ENCODE results near the gene TMEM256.

Gene TMEM256

GRCh38 chr17:7429722-7430121, 25.8 kb upstream of the TMEM256 start:
- DNase-seq: no peak

DNA sequence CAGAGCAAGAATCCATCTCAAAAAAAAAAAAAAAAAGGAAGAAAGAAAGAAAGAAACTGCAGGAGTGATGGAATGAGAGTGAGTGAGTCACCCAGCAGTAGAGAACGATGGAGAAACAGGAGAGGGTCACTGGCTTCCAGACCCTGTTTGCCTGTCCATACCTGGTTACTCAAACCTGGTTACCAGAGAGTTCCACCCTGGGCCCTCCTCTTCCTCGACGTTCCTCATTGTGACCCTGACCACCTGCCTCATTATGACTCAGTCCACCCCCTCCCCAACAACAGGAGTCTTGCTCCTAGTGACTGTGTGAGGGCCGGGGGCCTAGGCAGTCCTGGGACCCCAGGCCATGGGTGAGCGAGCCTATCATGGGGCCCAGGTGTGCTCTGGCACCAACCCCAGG, 24.7 kb upstream of the TMEM256 start, which contains the start of gene SPEM3:
SPEM3 (plus strand) TSS at position 301 of the 400 bp plus-strand sequence; CDS start at position 347, 46 bp downstream.
- DNase-seq: no peak

- DNase-seq: no peak
These were observed 23.7 kb upstream of the TMEM256 start for GRCh38 chr17:7427549-7427948.

- DNase-seq: no peak
These were observed 23.1 kb upstream of the TMEM256 start for GRCh38 chr17:7426896-7427489.

GRCh38 chr17:7426203-7426863, 22.4 kb upstream of the TMEM256 start:
- no peak for DNase-seq

GRCh38 chr17:7425756-7426155, 21.9 kb upstream of the TMEM256 start:
- DNase-seq: no peak

- no peak for DNase-seq
These were observed 21.4 kb upstream of the TMEM256 start, which contains the start of gene SPEM2 for GRCh38 chr17:7425316-7425715. SPEM2 (plus strand) TSS chr17:7425616; CDS start chr17:7425689, 73 bp downstream.

DNA sequence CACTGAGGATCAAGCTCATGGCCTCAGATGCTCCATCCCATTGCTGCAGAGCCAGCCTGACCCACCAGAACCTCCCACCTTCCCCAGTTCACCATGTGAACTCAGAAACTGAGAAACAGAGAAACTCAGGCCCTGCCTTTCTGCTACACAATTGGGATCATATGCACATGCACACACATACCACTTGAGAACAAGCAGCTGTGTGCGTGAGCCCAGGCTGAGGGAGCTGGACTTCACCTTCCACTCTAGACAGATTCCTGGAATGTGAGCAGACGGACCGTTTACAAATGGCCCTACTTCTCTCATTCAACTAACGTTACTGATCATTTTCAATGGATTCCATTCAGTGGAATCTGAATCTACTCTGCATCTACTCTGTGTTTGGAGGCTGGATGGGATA, 19.8 kb upstream of the TMEM256 start:
- DNase-seq: no peak

DNA sequence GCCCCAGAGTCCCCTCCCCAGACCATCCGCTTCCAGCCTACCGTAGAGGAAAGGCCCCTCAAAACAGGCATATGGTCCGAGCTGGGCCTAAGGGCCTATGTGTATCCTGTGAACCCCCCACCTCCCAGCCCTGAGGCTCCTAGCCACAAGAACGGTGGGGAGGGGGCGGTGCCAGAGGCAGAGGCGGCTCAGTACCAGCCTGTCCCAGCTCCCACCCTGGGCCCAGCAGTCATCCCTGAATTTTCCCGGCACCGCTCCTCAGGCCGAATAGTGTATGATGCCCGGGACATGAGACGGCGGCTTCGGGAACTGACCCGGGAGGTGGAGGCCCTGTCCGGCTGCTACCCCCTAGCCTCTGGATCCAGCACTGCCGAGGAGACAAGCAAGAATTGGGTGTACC, 17.3 kb upstream of the TMEM256 start:
- no peak for DNase-seq

DNA sequence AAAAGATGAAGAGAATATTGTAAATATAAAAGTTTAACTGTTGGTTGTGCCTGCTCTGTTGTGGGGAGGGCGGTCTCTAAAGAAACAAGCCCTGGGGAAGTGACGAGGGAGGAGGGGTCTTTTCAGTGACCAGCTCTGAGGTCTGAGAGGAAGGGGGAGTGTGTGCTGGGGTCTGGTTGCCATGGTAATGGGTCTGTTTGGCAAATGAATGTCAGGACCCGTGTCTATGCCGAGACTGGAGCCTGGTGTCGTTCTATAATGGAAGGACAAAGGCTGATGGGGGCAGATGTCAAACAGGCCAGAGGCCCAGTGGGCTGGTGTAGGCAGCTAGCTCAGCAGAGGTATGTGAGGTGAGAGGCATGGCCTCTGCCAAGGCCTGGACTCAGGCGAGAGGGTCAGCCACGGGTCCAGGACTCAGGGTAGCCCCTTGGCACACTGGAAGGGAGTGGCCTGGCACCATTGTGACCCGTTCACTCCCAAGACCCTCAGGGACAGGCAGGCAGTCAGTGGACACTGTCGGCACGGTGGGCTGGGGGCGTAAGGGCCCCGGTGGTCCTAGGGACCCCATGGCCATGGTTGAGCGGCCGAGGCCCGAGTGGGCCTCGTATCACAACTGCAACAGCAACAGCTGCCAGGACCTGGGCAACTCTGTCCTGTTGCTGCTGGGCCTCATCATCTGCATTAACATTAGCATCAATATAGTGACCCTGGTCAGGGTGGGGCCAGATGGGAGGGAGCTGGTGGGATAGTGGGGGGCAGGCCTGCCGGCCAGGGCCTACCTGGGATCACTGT, 16.1 kb upstream of the TMEM256 start, which contains the start of gene SPEM1:
SPEM1 (plus strand) TSS at position 506 of the 792 bp plus-strand sequence; CDS start at position 567, 61 bp downstream.
- no peak for DNase-seq

- DNase-seq: no peak
These were observed 14.7 kb upstream of the TMEM256 start for GRCh38 chr17:7418472-7419152.

GRCh38 chr17:7417056-7417655, 13.3 kb upstream of the TMEM256 start:
- no peak for DNase-seq

GRCh38 chr17:7416323-7416722, 12.4 kb upstream of the TMEM256 start:
- DNase-seq: no peak

- DNase-seq: no peak
These were observed 11.9 kb upstream of the TMEM256 start for GRCh38 chr17:7415784-7416183.

DNA sequence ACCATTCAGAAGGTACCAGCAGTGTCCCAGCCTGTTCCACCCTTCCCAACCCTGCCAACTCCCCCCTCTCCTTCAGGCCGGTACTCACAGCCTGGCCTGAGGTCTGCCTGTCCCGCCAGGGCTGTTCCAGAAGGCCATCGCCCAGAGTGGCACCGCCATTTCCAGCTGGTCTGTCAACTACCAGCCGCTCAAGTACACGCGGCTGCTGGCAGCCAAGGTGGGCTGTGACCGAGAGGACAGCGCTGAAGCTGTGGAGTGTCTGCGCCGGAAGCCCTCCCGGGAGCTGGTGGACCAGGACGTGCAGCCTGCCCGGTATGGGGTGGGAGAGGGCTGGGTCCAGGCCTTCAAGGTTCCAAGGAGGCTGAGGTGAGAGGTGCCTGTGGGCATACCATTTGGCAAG, 10.9 kb upstream of the TMEM256 start:
- DNase-seq: no peak

DNA sequence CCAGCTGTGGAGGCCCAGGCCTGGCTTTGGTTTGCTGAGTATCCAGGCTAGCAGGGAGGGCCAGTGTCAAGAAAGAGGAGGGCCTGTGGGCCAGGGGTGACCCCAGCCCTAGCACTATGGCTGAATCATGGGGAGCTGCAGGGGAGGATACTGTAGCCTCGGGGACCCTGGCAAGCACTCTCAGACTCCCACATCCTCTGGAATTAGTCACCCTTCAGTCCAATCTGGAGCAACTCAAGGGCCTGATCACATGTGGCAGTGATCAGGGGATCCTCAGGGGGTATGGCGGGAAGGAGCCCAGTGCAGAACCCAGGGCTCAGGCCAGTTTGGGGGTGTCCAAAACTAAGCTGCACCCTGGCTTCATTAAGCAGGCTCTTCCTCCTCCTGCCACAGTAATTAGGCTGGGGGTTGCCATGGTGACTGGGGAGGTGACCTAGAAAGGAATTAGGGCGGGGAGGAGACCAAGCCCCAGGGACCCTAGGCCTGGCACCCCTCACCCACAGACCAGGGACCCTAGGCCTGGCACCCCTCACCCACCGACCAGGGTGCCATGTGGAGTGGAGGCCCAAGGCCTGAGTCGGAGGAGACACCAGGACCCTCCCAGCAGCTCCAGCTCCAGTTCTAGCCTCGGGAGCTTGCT, 9.6 kb upstream of the TMEM256 start:
- no peak for DNase-seq

- no peak for DNase-seq
These were observed 7.5 kb upstream of the TMEM256 start for GRCh38 chr17:7411427-7411750.

- no peak for DNase-seq
These were observed 6.9 kb upstream of the TMEM256 start for GRCh38 chr17:7410634-7411426.

- DNase-seq: no peak
These were observed 5.8 kb upstream of the TMEM256 start for GRCh38 chr17:7409716-7410115.

GRCh38 chr17:7408863-7409262, 5.0 kb upstream of the TMEM256 start:
- DNase-seq: no peak

DNA sequence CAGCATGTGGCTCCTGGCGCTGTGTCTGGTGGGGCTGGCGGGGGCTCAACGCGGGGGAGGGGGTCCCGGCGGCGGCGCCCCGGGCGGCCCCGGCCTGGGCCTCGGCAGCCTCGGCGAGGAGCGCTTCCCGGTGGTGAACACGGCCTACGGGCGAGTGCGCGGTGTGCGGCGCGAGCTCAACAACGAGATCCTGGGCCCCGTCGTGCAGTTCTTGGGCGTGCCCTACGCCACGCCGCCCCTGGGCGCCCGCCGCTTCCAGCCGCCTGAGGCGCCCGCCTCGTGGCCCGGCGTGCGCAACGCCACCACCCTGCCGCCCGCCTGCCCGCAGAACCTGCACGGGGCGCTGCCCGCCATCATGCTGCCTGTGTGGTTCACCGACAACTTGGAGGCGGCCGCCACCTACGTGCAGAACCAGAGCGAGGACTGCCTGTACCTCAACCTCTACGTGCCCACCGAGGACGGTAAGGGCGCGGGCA, 4.4 kb upstream of the TMEM256 start:
- peak in 1 of 2 donors; percentile 13 for DNase-seq
